Stimulated activated effector memory CD8-positive, alpha-beta T cell treated with anti-CD3 and anti-CD28 coated beads, Interleukin-12 subunit alpha, Interleukin-12 subunit beta, amount 100 ng/mL, for 72 hours (primary cell): ENCODE results near the gene HYAL3.
"Not testable (repeated sequence)": the region's sequence is repeated elsewhere in the genome, so short reads cannot be mapped to it uniquely, and the experiment has no call there.

ENCODE experiments used
- ATAC-seq: fragments of 150-1000 bp; cut with Tn5 transposase; 2 replicates; pipeline ENCODE4 v1.10.0; 2021
- DNase-seq, 2 donors: peaks; one replicate each; pipeline ENCODE4 v3.0.0; 2021 to 2022; ENCODE audit warnings: low spot score in 2 of 2
- H3K27ac Mint-ChIP-seq: one replicate; pipeline ENCODE4 v1.8.0; 2022; ENCODE audit warnings: mild to moderate bottlenecking, mixed read lengths
- H3K36me3 Mint-ChIP-seq: one replicate; pipeline ENCODE4 v1.8.0; 2022; ENCODE audit warnings: mild to moderate bottlenecking, mixed read lengths
- H3K4me1 Mint-ChIP-seq: one replicate; pipeline ENCODE4 v1.8.0; 2022; ENCODE audit warnings: mixed read lengths
- H3K4me3 Mint-ChIP-seq: one replicate; pipeline ENCODE4 v1.8.0; 2022; ENCODE audit warnings: mild to moderate bottlenecking, mixed read lengths
- H3K9me3 Mint-ChIP-seq: one replicate; pipeline ENCODE4 v1.8.0; 2022; ENCODE audit warnings: mixed read lengths

HYAL3 gene

DNA sequence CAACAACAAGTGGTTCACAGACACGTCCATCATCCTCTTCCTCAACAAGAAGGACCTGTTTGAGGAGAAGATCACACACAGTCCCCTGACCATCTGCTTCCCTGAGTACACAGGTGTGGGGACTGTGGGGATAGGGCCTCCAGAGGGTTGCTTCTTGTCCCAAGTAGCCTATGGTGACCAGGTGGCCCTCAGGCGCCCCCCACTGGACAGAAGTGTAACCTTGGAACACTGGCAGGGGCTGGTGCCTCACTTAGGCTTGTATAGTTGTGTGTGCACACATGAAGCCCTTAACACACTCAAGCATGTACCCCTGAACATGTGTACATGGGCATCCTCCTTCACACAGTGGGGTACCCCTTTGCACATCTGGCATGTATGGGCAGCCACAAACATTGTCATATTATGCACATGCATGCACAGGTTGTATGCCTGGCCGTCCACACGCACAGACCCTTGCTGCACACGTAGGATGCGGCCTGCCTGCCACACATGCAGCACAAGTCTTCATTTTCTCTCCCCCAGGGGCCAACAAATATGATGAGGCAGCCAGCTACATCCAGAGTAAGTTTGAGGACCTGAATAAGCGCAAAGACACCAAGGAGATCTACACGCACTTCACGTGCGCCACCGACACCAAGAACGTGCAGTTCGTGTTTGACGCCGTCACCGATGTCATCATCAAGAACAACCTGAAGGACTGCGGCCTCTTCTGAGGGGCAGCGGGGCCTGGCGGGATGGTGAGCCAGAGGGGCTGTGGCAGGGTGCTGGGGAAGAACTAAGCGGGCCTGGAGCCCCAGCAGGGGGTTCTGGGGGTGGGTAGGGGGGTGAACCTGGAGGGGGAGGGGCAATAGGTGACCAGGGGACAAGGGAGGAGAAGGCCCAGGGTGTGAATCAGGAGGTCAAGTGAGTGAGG, 42.0 kb downstream of the HYAL3 start:
- Mint-ChIP-seq H3K9me3 (no peaks in the 10 kb centered on the region), H3K4me3 (no peak overlapping the region), H3K36me3 (peaks cover 98% of the 10 kb centered on the region), H3K27ac (no peak overlapping the region), H3K4me1 (peaks cover 28% of the 10 kb centered on the region)
- ATAC-seq (no peak), DNase-seq (no peak)

DNA sequence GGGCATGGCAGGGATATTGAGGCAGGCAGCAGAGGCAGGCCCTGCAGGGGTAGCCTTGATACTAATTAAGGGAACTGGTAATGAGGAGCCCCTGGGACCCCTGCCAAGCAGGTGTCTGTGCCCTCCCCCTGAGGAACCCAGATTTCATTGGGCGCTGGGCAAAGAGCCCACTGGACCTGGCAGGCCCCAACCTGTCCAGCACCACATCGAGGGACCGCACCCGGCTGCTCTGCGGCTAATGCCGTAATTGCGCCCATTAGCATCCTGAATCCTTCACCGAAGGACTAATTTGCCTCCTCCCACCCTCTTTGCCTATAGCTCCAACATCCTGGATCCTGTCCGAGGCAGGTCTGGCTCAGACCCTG, 44.0 kb downstream of the HYAL3 start:
- ATAC-seq (no peak), DNase-seq (no peak)
- H3K36me3 Mint-ChIP-seq = peaks cover 100% of the 10 kb centered on the region
- H3K4me1 Mint-ChIP-seq = peaks cover 43% of the 10 kb centered on the region
- H3K27ac Mint-ChIP-seq = peak overlapping the region; percentile 86
- H3K9me3 Mint-ChIP-seq = no peaks in the 10 kb centered on the region
- H3K4me3 Mint-ChIP-seq = no peak overlapping the region

GRCh38 chr3:50254577-50255250, 44.5 kb downstream of the HYAL3 start:
- Mint-ChIP-seq H3K4me1 (peaks cover 44% of the 10 kb centered on the region), H3K36me3 (peaks cover 99% of the 10 kb centered on the region)

GRCh38 chr3:50251220-50251619, 48.0 kb downstream of the HYAL3 start:
- Mint-ChIP-seq H3K4me3 (peak overlapping the region; percentile 19), H3K27ac (peak overlapping the region; percentile 85), H3K4me1 (peaks cover 65% of the 10 kb centered on the region), H3K9me3 (no peaks in the 10 kb centered on the region), H3K36me3 (peaks cover 89% of the 10 kb centered on the region)
- DNase-seq (peak in 1 of 2 donors; percentile 32), ATAC-seq (peak; percentile 69)

More at GRCh38 chr3:50254577-50255250, 44.5 kb downstream of the HYAL3 start:
- DNase-seq (no peak), ATAC-seq (no peak)
- Mint-ChIP-seq H3K9me3 (no peaks in the 10 kb centered on the region), H3K27ac (peak overlapping the region; percentile 86), H3K4me3 (no peak overlapping the region)

GRCh38 chr3:50250514-50250913, 48.7 kb downstream of the HYAL3 start:
- Mint-ChIP-seq H3K9me3 (no peaks in the 10 kb centered on the region), H3K36me3 (peaks cover 89% of the 10 kb centered on the region), H3K4me3 (no peak overlapping the region), H3K4me1 (peaks cover 72% of the 10 kb centered on the region), H3K27ac (peak overlapping the region; percentile 93)
- ATAC-seq (no peak), DNase-seq (no peak)

DNA sequence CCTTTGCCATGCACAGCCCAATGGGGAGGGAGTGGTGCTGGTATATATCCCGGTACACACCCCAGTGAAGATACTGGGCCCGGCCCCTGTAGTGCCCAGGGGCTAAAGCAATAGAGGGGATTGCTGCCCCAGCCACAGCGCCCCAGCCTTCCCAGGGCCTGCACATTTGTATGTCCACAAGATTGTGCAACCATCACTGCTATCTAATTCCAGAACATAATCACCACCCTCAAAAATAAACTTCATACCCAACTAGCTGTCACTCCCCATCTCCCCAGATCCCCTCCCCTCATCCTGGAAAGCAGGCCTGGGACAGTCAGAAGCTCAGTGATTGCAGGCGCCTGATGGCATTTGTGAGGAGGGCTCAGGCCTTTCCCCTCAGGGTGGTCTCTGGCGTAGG, 49.7 kb downstream of the HYAL3 start:
- Mint-ChIP-seq H3K36me3 (peaks cover 89% of the 10 kb centered on the region), H3K9me3 (no peaks in the 10 kb centered on the region), H3K4me3 (no peak overlapping the region), H3K4me1 (peaks cover 77% of the 10 kb centered on the region), H3K27ac (peak overlapping the region; percentile 93)
- ATAC-seq (no peak), DNase-seq (no peak)

DNA sequence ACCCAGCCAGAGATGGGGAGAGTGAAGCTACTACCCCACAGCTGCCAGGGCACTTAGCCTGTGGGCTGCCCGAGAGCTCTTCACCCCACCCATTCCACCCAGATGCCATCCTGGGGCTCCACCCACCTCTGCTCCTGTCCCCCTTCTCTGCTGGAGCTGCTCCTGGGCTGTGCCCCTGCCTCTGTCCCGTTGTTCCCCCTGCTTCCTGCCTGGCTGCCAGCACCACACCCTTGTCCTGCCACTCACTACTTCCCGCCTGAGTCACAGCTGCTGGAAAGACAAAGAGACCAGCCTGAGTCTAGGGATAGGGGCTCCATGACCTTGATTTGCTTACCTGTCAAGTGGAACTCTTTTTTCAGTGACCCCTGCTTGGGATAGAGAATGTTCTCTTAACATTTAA, 50.8 kb downstream of the HYAL3 start:
- peaks cover 77% of the 10 kb centered on the region for H3K4me1 Mint-ChIP-seq
- H3K27ac Mint-ChIP-seq = peak overlapping the region; percentile 93
- H3K36me3 Mint-ChIP-seq = peaks cover 89% of the 10 kb centered on the region
- no peak for ATAC-seq
- DNase-seq = no peak
- peak overlapping the region; percentile 51 for H3K4me3 Mint-ChIP-seq
- H3K9me3 Mint-ChIP-seq = no peaks in the 10 kb centered on the region

- peak in 1 of 2 donors; percentile 71 for DNase-seq
- peak; percentile 90 for ATAC-seq
- Mint-ChIP-seq H3K9me3 (no peaks in the 10 kb centered on the region), H3K27ac (peak overlapping the region; percentile 94), H3K4me1 (peaks cover 91% of the 10 kb centered on the region), H3K4me3 (peak overlapping the region; percentile 76), H3K36me3 (peaks cover 86% of the 10 kb centered on the region)
Measured at GRCh38 chr3:50246517-50246954, 52.7 kb downstream of the HYAL3 start.

DNA sequence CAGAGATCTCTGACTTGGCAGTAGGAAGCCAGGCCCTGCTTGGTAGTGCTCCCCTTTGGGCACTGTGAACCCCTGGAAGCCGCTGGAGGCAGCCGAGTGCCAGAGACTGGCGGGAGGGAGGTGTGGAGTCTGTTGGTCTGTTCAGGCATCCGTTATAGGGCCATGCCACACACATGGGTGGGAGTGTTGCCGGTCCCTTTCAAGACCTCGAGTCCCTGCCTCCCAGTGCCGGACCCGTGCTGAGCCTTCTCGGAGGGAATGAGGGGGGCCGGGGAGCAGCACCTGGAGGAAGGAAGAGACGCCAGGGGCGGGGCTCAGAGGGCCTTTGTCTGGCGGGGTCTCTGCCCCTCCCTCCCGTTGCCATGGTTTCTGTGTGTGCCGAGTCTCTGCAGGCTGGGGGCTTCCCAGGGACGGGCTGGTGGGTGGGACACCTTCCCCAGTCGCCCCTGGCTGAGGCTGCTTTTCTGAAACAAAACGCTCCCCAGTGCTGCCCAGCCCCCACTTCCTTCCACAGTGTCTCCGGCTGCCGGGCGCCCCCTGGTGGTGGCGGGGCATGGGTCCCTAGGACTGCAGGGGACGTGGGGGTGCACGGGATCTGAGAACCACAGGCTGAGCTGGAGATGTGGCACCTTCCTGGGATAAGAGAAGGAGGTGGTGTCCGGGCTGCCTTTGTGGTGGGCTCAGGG, 53.2 kb downstream of the HYAL3 start:
- Mint-ChIP-seq H3K36me3 (peaks cover 86% of the 10 kb centered on the region), H3K27ac (peak overlapping the region; percentile 94), H3K9me3 (no peaks in the 10 kb centered on the region), H3K4me3 (peak overlapping the region; percentile 76), H3K4me1 (peaks cover 91% of the 10 kb centered on the region)
- ATAC-seq (peak; percentile 82), DNase-seq (peak; percentile 99)

GRCh38 chr3:50245251-50245745, 53.9 kb downstream of the HYAL3 start:
- Mint-ChIP-seq H3K4me1 (peaks cover 87% of the 10 kb centered on the region), H3K9me3 (no peaks in the 10 kb centered on the region), H3K4me3 (peak overlapping the region; percentile 76), H3K36me3 (peaks cover 86% of the 10 kb centered on the region), H3K27ac (peak overlapping the region; percentile 94)
- DNase-seq = no peak
- no peak for ATAC-seq

DNA sequence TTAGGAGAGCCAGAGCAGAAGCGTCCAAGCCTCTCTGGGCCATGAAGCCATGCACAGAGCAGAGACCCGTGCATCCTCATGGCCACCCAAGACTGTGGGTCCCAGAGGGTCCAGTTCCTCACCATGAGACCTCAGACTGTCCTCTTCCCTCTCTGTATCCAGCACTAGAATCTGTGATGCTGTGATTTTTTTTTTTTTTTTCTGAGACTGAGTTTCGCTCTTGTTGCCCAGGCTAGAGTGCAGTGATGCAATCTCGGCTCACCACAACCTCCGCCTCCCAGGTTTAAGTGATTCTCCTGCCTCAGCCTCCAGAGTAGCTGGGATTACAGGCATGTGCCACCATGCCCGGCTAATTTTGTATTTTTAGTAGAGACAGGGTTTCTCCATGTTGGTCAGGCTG, 54.4 kb downstream of the HYAL3 start:
- DNase-seq, ATAC-seq, H3K9me3 Mint-ChIP-seq: not testable (repeated sequence)
- H3K4me1 Mint-ChIP-seq = peaks cover 87% of the 10 kb centered on the region
- H3K36me3 Mint-ChIP-seq = peaks cover 86% of the 10 kb centered on the region
- H3K4me3 Mint-ChIP-seq = peak overlapping the region; percentile 76
- peak overlapping the region; percentile 94 for H3K27ac Mint-ChIP-seq

- no peak for ATAC-seq
- Mint-ChIP-seq H3K36me3 (peaks cover 95% of the 10 kb centered on the region), H3K4me1 (peaks cover 90% of the 10 kb centered on the region), H3K27ac (peak overlapping the region; percentile 94), H3K9me3 (no peaks in the 10 kb centered on the region), H3K4me3 (peak overlapping the region; percentile 76)
- no peak for DNase-seq
Measured at GRCh38 chr3:50243543-50243895, 55.7 kb downstream of the HYAL3 start.

- ATAC-seq (peak; percentile 2), DNase-seq (peak in 1 of 2 donors; percentile 32)
- H3K4me1 Mint-ChIP-seq = peaks cover 91% of the 10 kb centered on the region
- peak overlapping the region; percentile 76 for H3K4me3 Mint-ChIP-seq
- H3K27ac Mint-ChIP-seq = peak overlapping the region; percentile 94
- no peaks in the 10 kb centered on the region for H3K9me3 Mint-ChIP-seq
- peaks cover 96% of the 10 kb centered on the region for H3K36me3 Mint-ChIP-seq
Measured at GRCh38 chr3:50242851-50243542, 56.2 kb downstream of the HYAL3 start.
